WTC11 (cell line): ENCODE results near the gene PTPRN2. TPM values are rescaled to one million over a fixed set of nuclear protein-coding genes. Genes with fewer than 3 reads are reported as not detected.

Experiments
- ATAC-seq: fragments of 200-7000 bp; cut with Tn5 transposase; 2 replicates; pipeline ENCODE4 v1.10.0; 2021; ENCODE audit warnings: mild to moderate bottlenecking, moderate library complexity
- CTCF ChIA-PET: fragments of 300-600 bp; sonication (Branson Sonifier 250); formaldehyde crosslinking; loops from one replicate; lab custom pipeline; 2021; ENCODE audit warnings: antibody characterized with exemption; lab: Charles Lee
- POLR2A ChIA-PET: fragments of 350-600 bp; sonication (Branson Sonifier 250); formaldehyde crosslinking; loops from one replicate; lab custom pipeline; 2021; ENCODE audit warnings: antibody characterized with exemption; lab: Charles Lee
- DNase-seq: peaks from one replicate; pipeline ENCODE4 v3.0.0; 2021; ENCODE audit warnings: low spot score
- H3K27ac Mint-ChIP-seq: 2 replicates; pipeline ENCODE4 v1.8.0; 2021; ENCODE audit warnings: mixed read lengths
- H3K27me3 Mint-ChIP-seq: 2 replicates; pipeline ENCODE4 v1.8.0; 2021; ENCODE audit warnings: low read depth, mild to moderate bottlenecking, moderate library complexity, mixed read lengths
- H3K36me3 Mint-ChIP-seq: 2 replicates; pipeline ENCODE4 v1.8.0; 2021; ENCODE audit warnings: mixed read lengths
- H3K4me1 Mint-ChIP-seq: 2 replicates; pipeline ENCODE4 v1.8.0; 2022; ENCODE audit warnings: mixed read lengths
- H3K4me3 Mint-ChIP-seq: 2 replicates; pipeline ENCODE4 v1.8.0; 2021; ENCODE audit warnings: mild to moderate bottlenecking, moderate library complexity, mixed read lengths
- H3K9me3 Mint-ChIP-seq: 2 replicates; pipeline ENCODE4 v1.8.0; 2021; ENCODE audit warnings: mixed read lengths
- AR ChIP-seq: fragments of 250-450 bp; sonication (Bioruptor Pico); IDR thresholded peaks from 2 replicates; pipeline ENCODE4 v1.9.0; 2021; ENCODE audit warnings: mild to moderate bottlenecking
- ATF6 ChIP-seq: sonication (generic); formaldehyde crosslinking; IDR thresholded peaks from 2 replicates; pipeline ENCODE4 v1.8.1; 2023; ENCODE audit warnings: mild to moderate bottlenecking, missing genetic modification reagents
- CBFB ChIP-seq: sonication (generic); formaldehyde crosslinking; IDR thresholded peaks from 2 replicates; pipeline ENCODE4 v1.8.1; 2022; ENCODE audit warnings: mild to moderate bottlenecking, low read depth, missing genetic modification reagents
- CREB1 ChIP-seq: sonication (generic); formaldehyde crosslinking; IDR thresholded peaks from 2 replicates; pipeline ENCODE4 v1.8.0; 2023; ENCODE audit warnings: mild to moderate bottlenecking, missing genetic modification reagents
- ESRRA ChIP-seq: sonication (generic); formaldehyde crosslinking; IDR thresholded peaks from 2 replicates; pipeline ENCODE4 v1.8.1; 2022; ENCODE audit warnings: mild to moderate bottlenecking, missing genetic modification reagents, borderline replicate concordance
- GABPB1 ChIP-seq: sonication (generic); formaldehyde crosslinking; IDR thresholded peaks from 2 replicates; pipeline ENCODE4 v1.8.1; 2023; ENCODE audit warnings: mild to moderate bottlenecking, missing genetic modification reagents
- HMGXB4 ChIP-seq: sonication (generic); formaldehyde crosslinking; IDR thresholded peaks from 2 replicates; pipeline ENCODE4 v1.8.1; 2023; ENCODE audit warnings: mild to moderate bottlenecking, moderate library complexity, missing genetic modification reagents
- IRF2 ChIP-seq: sonication (generic); formaldehyde crosslinking; IDR thresholded peaks from 2 replicates; pipeline ENCODE4 v1.8.0; 2022; ENCODE audit warnings: low read depth, missing genetic modification reagents, borderline replicate concordance
- JAZF1 ChIP-seq: fragments of 250-450 bp; sonication (Bioruptor Pico); IDR thresholded peaks from 2 replicates; pipeline ENCODE4 v1.9.0; 2021; ENCODE audit warnings: moderate library complexity, mild to moderate bottlenecking, inconsistent platforms
- MAX ChIP-seq: sonication (generic); formaldehyde crosslinking; IDR thresholded peaks from 2 replicates; pipeline ENCODE4 v1.8.0; 2022; ENCODE audit warnings: mild to moderate bottlenecking, missing genetic modification reagents
- MLX ChIP-seq: sonication (generic); formaldehyde crosslinking; IDR thresholded peaks from 2 replicates; pipeline ENCODE4 v1.8.1; 2023; ENCODE audit warnings: mild to moderate bottlenecking, missing genetic modification reagents, moderate library complexity
- NFE2L1 ChIP-seq: sonication (generic); formaldehyde crosslinking; IDR thresholded peaks from 2 replicates; pipeline ENCODE4 v1.8.1; 2023; ENCODE audit warnings: missing genetic modification reagents
- NR3C1 ChIP-seq: sonication (generic); formaldehyde crosslinking; conservative IDR thresholded peaks from 2 replicates; pipeline ENCODE4 v1.8.1; 2023; ENCODE audit warnings: low read depth, mild to moderate bottlenecking, missing genetic modification reagents
- RELA ChIP-seq: sonication (generic); formaldehyde crosslinking; IDR thresholded peaks from 2 replicates; pipeline ENCODE4 v1.8.1; 2022; ENCODE audit warnings: missing genetic modification reagents, mild to moderate bottlenecking, borderline replicate concordance
- SP1 ChIP-seq: sonication (generic); formaldehyde crosslinking; conservative IDR thresholded peaks from 2 replicates; pipeline ENCODE4 v1.8.1; 2022; ENCODE audit warnings: missing genetic modification reagents
- ZBTB21 ChIP-seq: sonication (generic); formaldehyde crosslinking; IDR thresholded peaks from 2 replicates; pipeline ENCODE4 v1.8.1; 2023; ENCODE audit warnings: mild to moderate bottlenecking, missing genetic modification reagents, borderline replicate concordance
- ZBTB43 ChIP-seq: sonication (generic); formaldehyde crosslinking; IDR thresholded peaks from 2 replicates; pipeline ENCODE4 v1.8.1; 2023; ENCODE audit warnings: mild to moderate bottlenecking, missing genetic modification reagents
- ZNF219 ChIP-seq: sonication (generic); formaldehyde crosslinking; IDR thresholded peaks from 2 replicates; pipeline ENCODE4 v1.8.0; 2023; ENCODE audit warnings: missing genetic modification reagents, mild to moderate bottlenecking, borderline replicate concordance
- ZNF281 ChIP-seq: sonication (generic); formaldehyde crosslinking; IDR thresholded peaks from 2 replicates; pipeline ENCODE4 v1.8.0; 2023; ENCODE audit warnings: mild to moderate bottlenecking, missing genetic modification reagents
- ZNF532 ChIP-seq: fragments of 250-450 bp; sonication (Bioruptor Pico); IDR thresholded peaks from 2 replicates; pipeline ENCODE4 v1.9.0; 2021; ENCODE audit warnings: mild to moderate bottlenecking, borderline replicate concordance
- total RNA-seq: library from RNA; stranded (reverse); gene quantifications from 3 replicates; pipeline ENCODE4 v1.2.3, GENCODE V29; 2021

PTPRN2 gene
- total RNA-seq, 1 experiment from 2014 or later: 4.7 TPM

- no peak overlapping the region for H3K27ac Mint-ChIP-seq
- no peak for TF ChIP-seq ATF6 (CRISPR knock-in tag)
- no peak for TF ChIP-seq SP1
- no peak for TF ChIP-seq HMGXB4 (CRISPR knock-in tag)
- no peak for TF ChIP-seq AR (CRISPR knock-in tag)
- no peak for TF ChIP-seq ZNF219 (CRISPR knock-in tag)
- no peak for TF ChIP-seq CREB1 (CRISPR knock-in tag)
- TF ChIP-seq JAZF1 (CRISPR knock-in tag): no peak
- TF ChIP-seq ZBTB43 (CRISPR knock-in tag): no peak
- no peak for TF ChIP-seq CBFB
- no peak for TF ChIP-seq MLX (CRISPR knock-in tag)
- no peak for TF ChIP-seq RELA (CRISPR knock-in tag)
- no peak for TF ChIP-seq ESRRA (CRISPR knock-in tag)
- TF ChIP-seq ZNF532 (CRISPR knock-in tag): no peak
- TF ChIP-seq MAX (CRISPR knock-in tag): no peak
- TF ChIP-seq NR3C1 (CRISPR knock-in tag): no peak
- TF ChIP-seq NFE2L1 (CRISPR knock-in tag): no peak
- TF ChIP-seq ZNF281 (CRISPR knock-in tag): no peak
- TF ChIP-seq GABPB1 (CRISPR knock-in tag): no peak
- TF ChIP-seq ZBTB21 (CRISPR knock-in tag): no peak
- TF ChIP-seq IRF2: no peak
- TF ChIP-seq, all 79 proteins: peak for 0
- H3K36me3 Mint-ChIP-seq: peaks cover 6% of the 10 kb centered on the region
- no peak for DNase-seq
- CTCF ChIA-PET: interaction anchor here (1.3 kb wide), 1 partner anchor 25 kb away, joined by 3 read pairs; no protein-coding TSS in a partner anchor
- POLR2A ChIA-PET: no interaction called here
- H3K4me1 Mint-ChIP-seq: peaks cover 55% of the 10 kb centered on the region
- no peak for ATAC-seq
- peaks cover 5% of the 10 kb centered on the region for H3K9me3 Mint-ChIP-seq
- H3K4me3 Mint-ChIP-seq: no peak overlapping the region
- peaks cover 5% of the 10 kb centered on the region; the same call in 1 of the 2 replicates for H3K27me3 Mint-ChIP-seq
These were observed 286.4 kb downstream of the PTPRN2 start for GRCh38 chr7:158301207-158301606.
